GM15510 (cell line): ENCODE measurements around the gene PYGM.

Experiments used
- POLR2A ChIP-seq: IDR thresholded peaks from 3 replicates; pipeline ENCODE4 v1.6.1; 2011; ENCODE audit warnings: borderline replicate concordance; ENCODE audit not compliant: insufficient read length; ENCODE audit errors: extremely low read depth

PYGM gene

GRCh38 chr11:64744544-64745188 is 15.1 kb downstream of the PYGM start:
- TF ChIP-seq POLR2A: no peak

GRCh38 chr11:64743591-64744543 is 15.9 kb downstream of the PYGM start, which contains the start of gene RASGRP2:
Gene RASGRP2, minus strand, starts transcription at chr11:64744142. Its CDS starts 1,276 bp downstream, at chr11:64742866.
- TF ChIP-seq POLR2A: no peak

- TF ChIP-seq POLR2A: no peak
These were observed 16.7 kb downstream of the PYGM start for GRCh38 chr11:64742889-64743590.

DNA sequence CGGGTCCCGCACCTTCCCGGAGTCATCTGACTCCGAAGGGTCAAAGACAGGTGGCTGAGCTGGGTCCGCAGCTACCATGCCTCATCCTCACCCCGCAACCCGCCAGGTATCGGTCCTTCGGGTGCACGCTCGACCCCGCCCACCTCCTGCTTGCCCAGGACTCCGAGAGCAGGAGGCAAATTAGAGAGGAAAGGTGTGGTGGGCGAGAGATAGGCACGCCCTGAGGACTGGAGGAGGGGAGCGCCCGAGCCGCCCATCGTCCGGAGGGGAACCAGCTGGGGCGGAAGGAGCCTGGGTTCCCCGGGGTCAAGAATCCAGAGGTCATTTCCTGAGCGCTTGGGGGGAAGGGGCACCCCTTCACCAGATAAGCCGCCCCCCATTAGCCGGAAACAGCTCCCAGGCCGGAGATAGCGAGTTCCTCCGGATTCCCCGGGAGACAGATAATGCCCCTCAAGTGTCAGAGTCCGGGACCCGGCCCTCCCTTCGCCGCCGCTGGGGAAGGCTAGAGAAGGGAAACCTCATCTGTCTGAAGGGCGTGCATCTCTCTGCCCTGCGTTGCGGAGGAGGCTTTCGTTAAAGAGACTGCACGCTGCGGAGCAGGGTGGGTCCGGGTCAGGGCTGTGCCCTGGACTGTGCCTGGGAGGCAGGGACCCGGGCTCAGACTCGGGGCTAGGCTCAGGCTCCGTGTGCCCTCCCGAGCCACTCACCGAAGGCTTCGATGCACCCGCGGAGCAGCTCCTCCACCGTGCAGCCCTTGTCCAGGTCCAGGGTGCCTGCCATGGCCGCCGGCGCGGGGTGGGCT is 17.5 kb downstream of the PYGM start:
- TF ChIP-seq POLR2A: no peak

DNA sequence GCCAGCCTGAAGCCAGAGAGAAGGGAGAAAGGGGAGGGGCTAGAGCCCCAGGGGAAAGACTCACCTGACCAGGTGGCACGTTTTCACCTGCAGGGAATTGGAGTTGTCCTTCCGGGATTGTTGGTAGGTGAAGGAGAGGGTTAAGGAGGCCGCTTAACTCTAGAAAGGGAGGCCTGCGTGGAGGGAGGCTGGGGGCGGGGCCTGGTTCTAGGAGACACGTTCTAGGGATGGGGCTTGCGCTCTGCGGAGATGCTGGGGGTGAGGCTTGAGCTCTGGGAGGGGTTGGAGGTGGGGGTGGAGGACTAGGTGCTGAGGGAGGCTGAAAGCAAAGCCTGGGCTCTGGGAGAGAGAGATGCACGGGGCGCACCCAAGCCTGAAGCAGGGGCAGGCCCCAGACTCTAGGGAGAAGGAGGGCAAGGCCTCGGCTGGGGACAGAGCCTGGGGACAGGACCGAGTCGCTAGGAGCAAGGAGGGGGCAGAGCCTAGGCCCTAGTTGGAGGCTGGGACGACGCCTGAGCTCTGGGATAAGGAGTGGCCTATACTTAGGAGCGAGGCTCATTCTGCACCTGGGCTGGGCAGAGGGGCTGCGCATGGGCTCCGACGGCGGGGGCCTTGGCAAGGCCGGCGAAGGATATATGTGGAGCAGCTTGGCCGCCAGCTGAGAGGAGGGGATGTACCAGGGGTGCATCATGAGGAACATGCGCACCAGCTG is 18.2 kb downstream of the PYGM start:
- TF ChIP-seq POLR2A: no peak

DNA sequence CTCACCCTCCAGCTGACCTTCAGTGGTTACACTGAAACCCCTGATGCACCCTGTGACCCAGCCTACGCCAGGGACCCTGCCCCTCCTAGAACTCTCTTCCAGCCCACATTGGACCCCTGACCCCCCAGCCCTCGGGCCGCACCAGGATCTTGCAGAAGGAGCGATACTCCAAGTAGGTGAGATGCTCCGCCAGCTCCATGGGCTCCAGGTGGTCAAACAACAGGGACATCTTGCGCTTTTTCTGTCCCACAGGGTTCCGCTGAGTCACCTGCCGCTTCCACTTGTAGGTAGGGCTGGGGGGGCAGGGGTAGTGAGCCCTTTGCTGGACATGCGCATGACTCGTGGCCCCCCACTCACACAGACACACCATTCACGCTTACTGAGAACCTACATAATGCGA is 19.9 kb downstream of the PYGM start:
- no peak for TF ChIP-seq POLR2A

DNA sequence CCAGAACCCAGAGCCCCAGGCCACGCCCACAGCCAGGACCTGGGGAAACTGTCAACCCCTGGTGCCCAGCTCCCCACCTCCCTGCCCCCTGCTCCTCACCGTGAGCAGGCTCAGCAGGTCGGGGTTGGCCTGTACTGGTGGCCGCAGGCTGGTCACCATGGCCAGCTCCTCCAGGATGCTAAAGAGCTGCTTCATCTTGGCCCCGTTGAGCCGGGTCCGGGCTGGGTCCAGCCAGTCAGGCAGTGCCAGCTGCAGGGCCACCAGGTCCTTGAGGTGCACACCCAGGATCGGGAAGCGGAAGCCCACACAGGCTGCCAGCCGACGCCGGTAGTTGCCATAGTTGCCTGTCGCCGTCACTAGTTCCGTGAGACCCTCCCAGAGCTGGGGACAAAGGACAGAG is 23.1 kb downstream of the PYGM start:
- TF ChIP-seq POLR2A: no peak

DNA sequence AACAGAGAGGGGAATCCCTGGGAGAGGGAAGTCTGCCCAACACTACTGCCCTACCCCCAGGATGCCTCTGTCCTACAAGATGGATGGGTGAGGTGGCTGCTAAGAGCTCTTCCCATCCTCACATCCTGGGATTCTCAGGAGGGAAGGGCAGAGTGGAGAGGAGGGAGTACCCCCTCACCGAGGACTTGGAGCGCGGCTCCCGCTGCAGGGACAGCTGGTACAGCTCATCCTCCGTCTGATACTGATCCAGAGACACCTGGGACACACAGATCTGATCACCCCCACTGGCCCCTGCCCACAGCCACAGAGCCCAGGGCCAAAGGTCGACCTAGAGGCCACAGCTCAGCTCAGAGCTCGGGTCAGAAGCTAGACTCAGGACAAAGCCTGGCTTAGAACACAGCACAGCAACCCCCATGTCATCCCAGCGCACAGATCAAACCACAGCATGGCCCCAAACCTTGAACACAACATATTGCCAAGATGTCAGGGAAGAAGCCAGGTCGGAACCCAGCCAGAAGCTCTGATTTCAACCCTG is 24.0 kb downstream of the PYGM start:
- TF ChIP-seq POLR2A: no peak

GRCh38 chr11:64734811-64735724 is 24.7 kb downstream of the PYGM start:
- TF ChIP-seq POLR2A: no peak

- TF ChIP-seq POLR2A: no peak
These were observed 28.2 kb downstream of the PYGM start for GRCh38 chr11:64731601-64732000.

DNA sequence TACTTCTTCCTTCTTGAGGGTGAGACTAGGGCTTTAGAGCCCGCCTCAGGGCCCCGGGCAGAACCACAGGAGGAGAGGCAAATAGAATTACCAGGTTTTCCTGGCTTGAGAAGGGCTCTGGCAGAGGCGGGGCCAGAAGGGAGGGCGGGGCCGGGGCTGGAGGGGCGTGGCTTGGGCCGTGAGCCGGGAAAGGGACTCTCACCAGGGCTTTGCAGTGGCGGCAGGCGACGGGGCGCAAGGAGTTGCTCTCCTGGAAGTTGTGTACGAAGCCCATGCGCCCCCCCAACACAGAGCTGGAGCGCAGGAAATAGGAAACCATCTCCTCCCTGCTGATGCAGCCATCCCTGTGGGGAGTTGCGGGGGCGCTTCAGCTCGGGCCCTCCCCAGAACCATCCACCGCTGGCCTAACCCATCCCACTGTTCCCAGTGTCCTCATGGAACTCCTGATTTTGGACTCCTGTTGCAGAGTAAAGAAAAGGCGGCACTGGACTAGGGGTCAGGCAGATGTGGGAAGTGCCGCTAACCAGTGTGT is 29.9 kb downstream of the PYGM start:
- TF ChIP-seq POLR2A: no peak

DNA sequence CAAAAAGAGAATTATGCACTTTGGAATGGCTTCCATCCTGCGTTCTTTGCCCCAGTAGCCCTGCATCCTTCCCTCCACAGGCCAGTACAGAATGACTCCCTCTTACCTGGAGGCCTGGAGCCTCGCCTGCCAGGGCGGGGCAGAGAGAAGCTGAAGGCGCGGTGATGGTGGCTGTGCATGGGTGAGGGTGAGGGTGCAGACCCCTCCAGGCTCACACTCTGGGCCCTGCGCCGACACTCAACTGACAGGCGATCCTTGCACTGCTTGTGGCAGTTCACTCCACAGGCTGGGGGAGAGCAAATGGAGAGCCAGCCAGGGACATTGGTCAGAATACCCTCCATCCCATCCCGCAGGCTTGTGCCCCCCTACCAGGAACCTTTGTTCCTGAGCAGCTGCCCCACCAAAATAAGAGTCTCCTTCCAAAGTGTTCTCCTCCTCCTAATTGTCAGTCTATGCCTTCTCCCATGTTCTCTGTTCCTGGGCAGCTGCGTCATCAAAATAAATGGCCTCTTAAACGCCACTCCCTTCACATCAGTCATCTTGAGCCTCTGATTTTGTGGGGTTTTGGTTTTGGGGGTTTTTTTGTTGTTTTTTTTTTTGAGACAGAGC is 30.9 kb downstream of the PYGM start:
- no peak for TF ChIP-seq POLR2A

DNA sequence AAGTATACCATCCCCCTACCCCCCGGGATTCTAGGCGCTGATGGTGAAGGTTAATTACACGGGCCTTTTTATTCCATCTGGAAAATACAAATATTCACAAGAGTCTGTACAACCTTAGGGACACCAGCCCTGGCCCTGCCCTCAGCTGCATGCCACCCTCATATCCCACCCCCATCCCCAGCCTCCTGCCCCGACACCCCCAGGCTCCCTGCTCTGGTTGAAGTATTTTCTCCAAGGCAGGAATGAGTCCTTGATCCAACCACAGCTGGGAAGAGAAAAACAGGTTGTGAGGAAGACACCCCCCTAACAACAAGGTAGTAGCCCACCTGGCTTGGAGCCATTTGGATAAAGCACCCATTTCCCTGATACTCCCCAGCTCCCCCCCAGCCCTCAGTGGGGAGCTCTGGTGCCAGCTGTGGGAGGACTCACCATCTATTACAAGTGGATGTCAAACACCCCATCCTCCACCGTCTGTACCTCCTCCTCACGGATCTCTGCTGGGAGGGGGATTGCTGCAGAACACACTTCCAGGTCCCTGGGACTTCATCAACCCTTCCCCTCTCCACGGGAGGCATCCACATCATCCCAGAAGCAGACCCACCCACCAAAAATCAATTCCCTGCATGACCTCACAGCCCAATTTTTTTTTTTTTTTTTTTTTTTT is 32.8 kb downstream of the PYGM start:
- TF ChIP-seq POLR2A: no peak
